Fibroblast of mammary gland (primary cell): ENCODE measurements around the gene PTPRM.

Source experiments
- DNase-seq: peaks from one replicate; pipeline ENCODE4 v3.0.0-alpha.2; 2010; ENCODE audit warnings: low read depth
- H3K4me3 ChIP-seq: 2 replicates; pipeline ENCODE4 v1.5.1; 2011; ENCODE audit warnings: low read depth, mild to moderate bottlenecking, low read length, moderate library complexity; ENCODE audit not compliant: control insufficient read depth
- TF ChIP-seq, protein P1 (sequence below): conservative IDR thresholded peaks from 2 replicates; pipeline ENCODE4 v1.5.1; 2011; ENCODE audit warnings: low read depth, low read length, inconsistent platforms; ENCODE audit not compliant: control insufficient read depth, insufficient read depth

Gene PTPRM

DNA sequence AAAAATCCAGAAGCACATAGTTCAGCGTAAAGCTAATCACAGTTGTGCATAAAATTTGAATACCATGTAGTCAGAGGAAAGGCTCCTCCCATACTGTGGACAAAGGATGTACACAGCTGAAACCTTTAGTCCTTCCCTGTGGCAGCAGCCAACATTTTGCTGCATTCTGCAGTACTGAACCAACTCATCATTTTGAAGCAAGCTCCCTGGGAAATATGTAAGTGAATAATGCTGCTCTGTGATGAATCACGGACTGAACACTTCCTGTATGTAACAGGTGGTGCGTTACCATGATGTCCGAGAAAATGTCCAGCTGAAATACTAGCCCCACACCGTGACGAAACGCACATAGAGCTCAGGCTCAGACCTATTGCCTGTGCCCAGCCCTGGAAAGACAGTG, 621.1 kb downstream of the PTPRM start:
- H3K4me3 ChIP-seq = no peak overlapping the region
- TF ChIP-seq, protein P1, sequence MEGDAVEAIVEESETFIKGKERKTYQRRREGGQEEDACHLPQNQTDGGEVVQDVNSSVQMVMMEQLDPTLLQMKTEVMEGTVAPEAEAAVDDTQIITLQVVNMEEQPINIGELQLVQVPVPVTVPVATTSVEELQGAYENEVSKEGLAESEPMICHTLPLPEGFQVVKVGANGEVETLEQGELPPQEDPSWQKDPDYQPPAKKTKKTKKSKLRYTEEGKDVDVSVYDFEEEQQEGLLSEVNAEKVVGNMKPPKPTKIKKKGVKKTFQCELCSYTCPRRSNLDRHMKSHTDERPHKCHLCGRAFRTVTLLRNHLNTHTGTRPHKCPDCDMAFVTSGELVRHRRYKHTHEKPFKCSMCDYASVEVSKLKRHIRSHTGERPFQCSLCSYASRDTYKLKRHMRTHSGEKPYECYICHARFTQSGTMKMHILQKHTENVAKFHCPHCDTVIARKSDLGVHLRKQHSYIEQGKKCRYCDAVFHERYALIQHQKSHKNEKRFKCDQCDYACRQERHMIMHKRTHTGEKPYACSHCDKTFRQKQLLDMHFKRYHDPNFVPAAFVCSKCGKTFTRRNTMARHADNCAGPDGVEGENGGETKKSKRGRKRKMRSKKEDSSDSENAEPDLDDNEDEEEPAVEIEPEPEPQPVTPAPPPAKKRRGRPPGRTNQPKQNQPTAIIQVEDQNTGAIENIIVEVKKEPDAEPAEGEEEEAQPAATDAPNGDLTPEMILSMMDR = no peak
- DNase-seq = peak; percentile 29

DNA sequence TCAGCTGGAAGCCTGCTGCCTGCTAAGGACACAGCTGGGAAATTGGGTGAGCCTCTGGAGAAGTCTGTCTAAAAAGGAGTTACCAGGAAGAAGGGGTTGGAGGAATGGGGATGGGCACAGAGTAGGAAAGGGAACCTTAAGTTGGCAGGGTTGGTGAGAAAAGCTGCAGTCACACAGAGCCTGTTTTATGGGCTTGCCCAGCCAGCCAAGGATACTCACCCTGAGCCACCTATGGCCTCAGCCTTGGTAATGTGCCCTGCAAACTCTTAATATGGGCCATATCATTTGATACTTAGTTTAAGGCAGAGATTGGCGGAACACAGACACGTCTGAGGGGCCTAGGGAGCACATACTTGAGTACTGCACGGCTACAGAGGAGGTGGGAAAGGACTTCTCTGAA, 623.9 kb downstream of the PTPRM start:
- no peak for DNase-seq
- TF ChIP-seq, protein P1 = no peak
- no peak overlapping the region for H3K4me3 ChIP-seq

DNA sequence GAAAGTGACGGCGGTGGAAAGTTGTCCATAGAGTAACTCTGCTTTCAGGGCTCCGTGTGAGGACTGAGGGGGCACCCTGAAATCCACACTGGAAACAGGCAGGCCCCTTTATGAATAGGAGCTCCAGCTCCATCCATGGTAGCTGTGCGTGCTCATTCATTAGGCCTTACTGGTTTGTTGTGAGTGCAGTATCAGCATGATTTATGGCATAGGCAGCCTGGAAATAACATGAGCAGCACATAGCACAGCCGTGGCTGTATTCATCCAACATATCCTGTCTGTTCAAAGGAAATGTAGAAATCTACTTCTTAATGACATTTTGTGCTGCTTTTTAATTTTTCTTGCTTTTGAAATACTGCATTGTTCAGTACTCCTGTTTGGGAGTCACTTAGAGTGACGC, 627.3 kb downstream of the PTPRM start:
- H3K4me3 ChIP-seq = no peak overlapping the region
- no peak for DNase-seq
- TF ChIP-seq, protein P1 = no peak

DNA sequence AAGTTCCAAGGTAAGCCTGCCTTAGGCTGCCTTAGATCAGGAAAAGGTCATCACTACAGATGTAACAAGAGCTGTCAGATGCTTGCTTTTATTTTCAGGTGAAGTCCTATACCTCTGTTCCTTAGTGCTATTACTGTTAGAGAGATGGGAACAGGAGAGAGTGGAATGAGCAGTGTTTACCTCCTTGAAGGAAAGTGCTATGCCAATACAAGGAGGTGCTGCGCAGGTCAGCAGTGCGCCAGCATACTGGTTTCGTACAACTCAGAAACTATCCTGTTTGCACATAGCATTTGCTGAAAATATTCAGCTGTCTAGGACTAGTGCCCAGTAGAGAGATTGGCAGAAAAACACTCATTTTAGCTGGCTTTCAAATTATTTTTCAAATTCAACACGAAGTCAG, 629.1 kb downstream of the PTPRM start:
- no peak for DNase-seq
- H3K4me3 ChIP-seq = no peak overlapping the region
- TF ChIP-seq, protein P1 = no peak

DNA sequence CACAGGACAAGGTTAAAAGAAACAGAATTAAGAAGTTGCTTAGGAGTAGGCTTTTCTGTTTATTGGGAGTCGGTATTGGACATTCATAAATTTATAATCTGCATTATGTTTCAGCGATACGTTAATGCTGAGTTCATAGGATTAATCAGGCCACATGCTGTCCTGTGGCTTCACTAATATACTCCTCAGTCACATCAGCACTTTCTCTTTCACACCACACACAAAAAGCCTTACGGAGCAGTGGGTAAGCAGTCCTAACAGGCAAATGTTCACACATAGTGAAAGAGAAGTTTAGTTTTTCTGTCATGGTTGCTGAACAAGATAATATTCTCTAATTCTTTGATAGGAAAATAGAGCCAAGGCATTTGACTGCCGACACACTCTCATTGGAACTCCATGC, 630.4 kb downstream of the PTPRM start:
- no peak for DNase-seq
- TF ChIP-seq, protein P1 = no peak
- H3K4me3 ChIP-seq = no peak overlapping the region

DNA sequence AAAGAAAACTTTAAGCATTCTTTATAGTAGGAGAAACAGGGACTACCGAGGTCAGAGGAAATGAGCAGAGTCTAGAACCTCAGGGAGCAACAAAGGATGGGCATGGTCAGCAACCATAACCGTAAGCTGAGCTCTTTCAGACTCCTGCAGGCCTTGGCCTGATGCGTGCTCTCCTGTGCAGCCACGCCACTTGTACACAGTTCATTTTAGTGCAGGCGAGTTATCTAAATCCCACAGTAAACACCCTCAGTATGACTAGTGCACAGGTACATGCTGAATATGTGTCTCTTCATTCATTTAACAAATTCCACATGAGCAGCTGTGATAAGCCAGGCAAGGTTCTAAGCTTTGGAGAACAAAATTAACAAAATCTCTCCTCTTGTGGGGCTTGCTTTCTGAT, 640.9 kb downstream of the PTPRM start:
- no peak for DNase-seq
- TF ChIP-seq, protein P1 = no peak
- no peak overlapping the region for H3K4me3 ChIP-seq

DNA sequence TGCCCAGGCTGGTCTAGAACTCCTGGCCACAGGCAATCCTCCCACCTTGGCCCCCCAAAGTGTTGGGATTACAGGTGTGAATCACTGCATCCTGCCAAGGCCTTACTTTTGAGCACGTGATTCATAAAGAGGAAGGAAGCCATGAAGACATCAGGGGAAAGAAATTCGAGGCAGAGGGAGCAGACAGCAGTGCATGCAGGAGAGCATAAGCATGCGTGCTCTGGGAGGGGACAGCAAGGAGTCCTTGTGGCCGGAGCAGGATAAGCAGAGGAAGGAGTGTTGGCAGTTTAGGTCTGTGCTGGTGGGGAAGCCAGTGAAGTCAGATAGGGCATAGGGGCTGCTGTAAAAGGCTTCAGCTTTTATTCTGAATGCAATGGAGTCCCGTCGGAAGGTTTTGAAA, 641.6 kb downstream of the PTPRM start:
- TF ChIP-seq, protein P1 = no peak
- DNase-seq = no peak
- no peak overlapping the region for H3K4me3 ChIP-seq
